Measurements from ENCODE around the gene MAST4. TPM values are rescaled to one million over a fixed set of nuclear protein-coding genes. Genes with fewer than 3 reads are reported as not detected.

MAST4 gene
- total RNA-seq, 1 donor from 2014 or later, result 55.2 TPM

DNA sequence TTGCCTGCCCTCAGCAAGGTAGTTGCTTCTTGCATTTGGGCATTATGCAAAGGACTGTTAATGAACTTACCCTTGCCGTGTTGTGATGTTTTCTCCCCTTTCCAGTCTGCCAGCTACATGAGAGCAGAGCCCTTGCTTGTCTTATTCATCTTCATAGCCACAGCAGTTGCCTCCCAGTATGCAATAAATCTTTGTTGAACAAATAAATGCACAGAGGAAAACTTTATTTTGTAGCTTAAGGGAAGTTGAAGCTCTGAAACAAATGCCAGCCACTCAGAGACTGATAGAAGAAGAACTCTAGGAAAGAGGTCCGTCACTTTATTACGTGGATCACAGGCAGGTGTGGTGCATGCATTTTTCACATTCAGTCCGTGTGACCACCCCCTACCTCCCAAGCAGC, 19.7 kb downstream of the MAST4 start:
- TF ChIP-seq, protein P1, sequence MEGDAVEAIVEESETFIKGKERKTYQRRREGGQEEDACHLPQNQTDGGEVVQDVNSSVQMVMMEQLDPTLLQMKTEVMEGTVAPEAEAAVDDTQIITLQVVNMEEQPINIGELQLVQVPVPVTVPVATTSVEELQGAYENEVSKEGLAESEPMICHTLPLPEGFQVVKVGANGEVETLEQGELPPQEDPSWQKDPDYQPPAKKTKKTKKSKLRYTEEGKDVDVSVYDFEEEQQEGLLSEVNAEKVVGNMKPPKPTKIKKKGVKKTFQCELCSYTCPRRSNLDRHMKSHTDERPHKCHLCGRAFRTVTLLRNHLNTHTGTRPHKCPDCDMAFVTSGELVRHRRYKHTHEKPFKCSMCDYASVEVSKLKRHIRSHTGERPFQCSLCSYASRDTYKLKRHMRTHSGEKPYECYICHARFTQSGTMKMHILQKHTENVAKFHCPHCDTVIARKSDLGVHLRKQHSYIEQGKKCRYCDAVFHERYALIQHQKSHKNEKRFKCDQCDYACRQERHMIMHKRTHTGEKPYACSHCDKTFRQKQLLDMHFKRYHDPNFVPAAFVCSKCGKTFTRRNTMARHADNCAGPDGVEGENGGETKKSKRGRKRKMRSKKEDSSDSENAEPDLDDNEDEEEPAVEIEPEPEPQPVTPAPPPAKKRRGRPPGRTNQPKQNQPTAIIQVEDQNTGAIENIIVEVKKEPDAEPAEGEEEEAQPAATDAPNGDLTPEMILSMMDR (IDR thresholded peaks at IDR 0.05), result no peak
- intact Hi-C loops (cut with DNase I), result no loop called here
- no peak overlapping the region for H3K27ac ChIP-seq
- H3K27me3 ChIP-seq, result no peaks in the 10 kb centered on the region
- H3K4me3 ChIP-seq, result no peak overlapping the region
- no peak for DNase-seq (ENCODE audit: low spot score in 2 of 2)
- no peaks in the 10 kb centered on the region for H3K36me3 ChIP-seq
- no peaks in the 10 kb centered on the region for H3K9me3 ChIP-seq
- H3K4me1 ChIP-seq, result no peaks in the 10 kb centered on the region

- no peaks in the 10 kb centered on the region for H3K36me3 ChIP-seq
- intact Hi-C loops (cut with DNase I), result no loop called here
- no peak for DNase-seq (ENCODE audit: low spot score in 2 of 2)
- H3K27ac ChIP-seq, result no peak overlapping the region
- no peaks in the 10 kb centered on the region for H3K9me3 ChIP-seq
- no peaks in the 10 kb centered on the region for H3K27me3 ChIP-seq
- TF ChIP-seq, protein P1 (IDR thresholded peaks at IDR 0.05), result no peak
- no peaks in the 10 kb centered on the region for H3K4me1 ChIP-seq
- no peak overlapping the region for H3K4me3 ChIP-seq
These were observed 20.5 kb downstream of the MAST4 start for GRCh38 chr5:66616520-66617225.

DNA sequence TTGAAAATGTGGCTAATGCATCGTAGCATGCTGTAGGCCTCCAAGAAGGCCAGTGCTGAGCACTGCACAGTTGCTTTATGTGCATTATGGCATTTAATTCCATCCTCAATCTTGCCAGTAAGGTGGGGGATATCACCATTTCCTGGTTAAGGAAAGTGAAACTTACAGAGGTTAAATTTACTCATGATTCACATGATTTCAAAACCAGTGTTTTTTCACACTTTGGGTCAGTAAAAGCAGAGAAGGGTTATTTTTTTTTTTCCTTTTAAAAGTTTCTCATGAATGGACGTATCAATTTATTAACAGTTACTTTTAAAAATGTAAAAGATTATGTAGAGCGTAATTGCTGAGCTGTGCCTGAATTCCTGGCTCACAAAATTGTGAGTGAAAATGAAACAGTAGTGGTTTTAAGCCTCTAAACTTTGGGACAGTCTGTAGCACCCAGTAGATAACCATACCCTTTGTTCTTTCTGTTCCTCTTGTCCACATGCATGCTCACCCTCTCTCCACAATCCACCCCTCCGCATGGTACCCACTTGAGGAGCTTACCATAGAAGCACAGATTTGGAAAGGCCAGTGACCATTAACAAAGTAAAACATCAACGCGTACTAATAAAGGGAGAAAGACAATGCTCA, 21.2 kb downstream of the MAST4 start:
- Histone ChIP-seq H3K4me1 (no peaks in the 10 kb centered on the region), H3K9me3 (no peaks in the 10 kb centered on the region), H3K27me3 (no peaks in the 10 kb centered on the region), H3K4me3 (no peak overlapping the region), H3K27ac (no peak overlapping the region), H3K36me3 (no peaks in the 10 kb centered on the region)
- DNase-seq (ENCODE audit: low spot score in 2 of 2), result no peak
- intact Hi-C loops (cut with DNase I), result no loop called here
- TF ChIP-seq, protein P1 (IDR thresholded peaks at IDR 0.05), result no peak

DNA sequence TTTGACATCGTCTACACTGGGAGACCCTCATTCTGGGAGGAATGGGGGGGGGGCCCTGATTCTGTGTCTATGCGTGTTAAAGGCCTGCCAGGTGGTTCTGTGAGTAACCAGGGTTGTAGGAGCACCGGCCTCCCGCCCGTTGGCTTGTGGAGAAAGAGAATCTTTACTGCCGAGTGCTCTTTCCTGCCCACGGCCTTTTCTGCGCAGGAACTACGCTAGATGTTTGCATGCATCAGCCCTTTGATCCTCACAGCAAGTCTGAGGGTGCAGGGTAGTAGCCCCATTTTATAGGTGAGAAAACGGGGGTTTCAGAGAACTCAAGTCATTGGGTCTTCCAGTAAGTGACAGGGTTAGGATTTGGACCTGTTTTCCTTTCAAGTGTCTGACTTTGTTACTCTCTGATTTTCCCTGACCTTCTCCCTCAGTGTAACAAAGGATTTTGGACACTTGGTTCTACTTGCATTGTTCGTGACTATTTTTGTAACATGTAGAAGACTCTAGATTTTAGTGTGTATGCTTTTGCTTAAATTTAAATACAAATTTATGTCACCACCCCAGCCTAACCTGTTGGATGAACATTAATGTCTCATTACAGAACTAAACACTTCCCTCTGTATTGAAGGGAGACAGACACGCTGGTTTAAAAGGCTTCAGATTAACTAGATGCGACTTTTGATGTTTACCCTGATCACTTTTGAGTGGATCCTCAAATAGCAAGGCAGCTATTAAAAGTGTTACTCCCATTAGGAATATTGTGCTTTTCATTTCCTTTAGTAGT, 22.0 kb downstream of the MAST4 start:
- no peaks in the 10 kb centered on the region for H3K27me3 ChIP-seq
- no peak overlapping the region for H3K4me3 ChIP-seq
- H3K9me3 ChIP-seq, result no peaks in the 10 kb centered on the region
- H3K4me1 ChIP-seq, result no peaks in the 10 kb centered on the region
- H3K27ac ChIP-seq, result no peak overlapping the region
- TF ChIP-seq, protein P1 (IDR thresholded peaks at IDR 0.05), result no peak
- no peaks in the 10 kb centered on the region for H3K36me3 ChIP-seq
- intact Hi-C loops (cut with DNase I), result no loop called here
- no peak for DNase-seq (ENCODE audit: low spot score in 2 of 2)

DNA sequence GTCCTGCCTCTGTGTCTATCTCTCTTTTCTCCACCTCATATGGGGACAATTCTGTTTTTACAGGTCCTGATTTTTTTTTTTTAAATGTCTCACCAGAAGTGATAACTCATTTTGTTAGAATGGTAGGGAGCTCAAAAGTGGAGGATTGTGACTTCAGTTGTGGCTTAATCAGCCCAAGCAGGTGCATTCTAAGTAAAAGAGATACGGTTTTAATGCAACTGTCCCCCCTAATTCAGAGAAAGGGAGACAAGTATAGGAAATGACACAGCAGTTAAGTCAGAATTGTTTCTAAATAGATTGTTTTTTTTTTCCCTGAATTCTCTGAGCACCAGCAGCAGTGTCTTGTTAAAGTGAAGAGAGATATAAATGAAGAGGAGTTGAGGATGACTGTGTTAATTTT, 24.5 kb downstream of the MAST4 start:
- H3K9me3 ChIP-seq, result no peaks in the 10 kb centered on the region
- no peaks in the 10 kb centered on the region for H3K36me3 ChIP-seq
- H3K27me3 ChIP-seq, result no peaks in the 10 kb centered on the region
- intact Hi-C loops (cut with DNase I), result no loop called here
- H3K4me3 ChIP-seq, result no peak overlapping the region
- H3K27ac ChIP-seq, result no peak overlapping the region
- DNase-seq (ENCODE audit: low spot score in 2 of 2), result no peak
- TF ChIP-seq, protein P1 (IDR thresholded peaks at IDR 0.05), result no peak
- no peaks in the 10 kb centered on the region for H3K4me1 ChIP-seq
